ENCODE results near the gene SPIN1. TPM values are rescaled to one million over a fixed set of nuclear protein-coding genes. Genes with fewer than 3 reads are reported as not detected.

SPIN1 gene
- total and polyA plus RNA-seq, 2 of the 8 experiments (the other 6 are each of a cell fraction or from before 2014, with no cell fraction given) = 69.9 to 139 TPM

DNA sequence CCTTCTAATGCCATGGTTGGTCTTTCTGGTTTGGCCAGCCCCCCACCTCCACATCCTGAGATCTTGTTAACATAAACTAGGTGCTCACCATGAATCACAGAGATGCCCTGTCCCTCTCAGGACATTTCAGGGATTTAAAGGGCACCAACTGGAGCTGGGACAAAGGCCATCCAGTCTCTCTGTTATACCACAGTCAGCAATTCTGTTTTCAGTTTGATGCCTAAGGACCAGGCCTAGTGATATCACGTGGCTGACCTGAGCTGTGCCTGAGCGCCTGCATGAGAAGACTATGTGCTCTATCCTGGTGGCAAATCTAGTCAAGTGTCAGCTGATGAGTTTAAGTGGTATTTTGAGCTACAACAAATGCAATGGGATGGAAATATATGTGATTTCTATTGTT is 26.1 kb downstream of the SPIN1 start:
- H3K23ac ChIP-seq (ENCODE audit: insufficient read length) = no peak overlapping the region
- POLR2A ChIA-PET (ENCODE audit: partially characterized antibody) = interaction anchor here (1.1 to 1.8 kb wide), 5 partner anchors 10 to 26 kb away, joined by 3 to 6 read pairs (median 3); partner anchors contain the start of gene SPIN1
- H3K14ac ChIP-seq (ENCODE audit: insufficient read length) = no peak overlapping the region
- peaks cover 0 to 22% (median 6%) of the 10 kb centered on the region in 4 experiments; a peak in 4 of 8 replicates for H3K36me3 ChIP-seq (ENCODE audit: control insufficient read depth in 2 of 4, insufficient read depth in 4 of 4, low read length in 3 of 4)
- DNase-seq (ENCODE audit: low read depth in 1 of 2, low spot score in 2 of 2) (no peak), FAIRE-seq (no peak)
- no peak overlapping the region for H4K8ac ChIP-seq (ENCODE audit: extremely low read depth, insufficient read depth, low read length)
- 91% methylated on average over 2 of the region's 2 CpGs; no CpG with 5 or more reads in 1 of the 2 experiments for WGBS, 2 experiments (ENCODE audit: extremely low coverage in 1 of 2, insufficient coverage in 1 of 2, insufficient read length in 1 of 2, insufficient replicate concordance in 2 of 2, low coverage in 1 of 2, low lambda C conversion rate in 2 of 2, missing lambda C conversion rate in 1 of 2)
- CTCF ChIA-PET (ENCODE audit: partially characterized antibody) = interaction anchor here (1.3 to 1.7 kb wide), 5 partner anchors 11 to 118 kb away, joined by 3 to 6 read pairs (median 4); no protein-coding TSS in a partner anchor
- no peaks in the 10 kb centered on the region for H4K20me1 ChIP-seq (replicated peaks in 1 of 2; ENCODE audit: control insufficient read depth in 1 of 2, insufficient read depth in 2 of 2, low read length in 2 of 2)
- H3K18ac ChIP-seq (ENCODE audit: extremely low read depth, low read length) = no peak overlapping the region
- no peak overlapping the region for H4K5ac ChIP-seq (ENCODE audit: insufficient read length, low read depth, low read length)
- no peak overlapping the region for H2BK20ac ChIP-seq (ENCODE audit: low read length)
- no peak overlapping the region for H2AFZ ChIP-seq (ENCODE audit: low read length)
- H3K79me2 ChIP-seq (ENCODE audit: control insufficient read depth in 1 of 2, insufficient read depth in 2 of 2, low read length in 2 of 2) = peaks cover 32 to 97% of the 10 kb centered on the region in 2 experiments
- H2AK5ac ChIP-seq (ENCODE audit: low read depth, low read length) = no peak overlapping the region
- H3K23me2 ChIP-seq (ENCODE audit: low read depth, low read length) = no peaks in the 10 kb centered on the region
- no peak overlapping the region for H3K4me2 ChIP-seq (ENCODE audit: insufficient read depth in 1 of 2, low read depth in 2 of 2, low read length in 2 of 2)
- peaks cover 12 to 16% of the 10 kb centered on the region in 2 experiments for H3K9me3 ChIP-seq (ENCODE audit: insufficient read depth in 2 of 2, low read depth in 1 of 2, low read length in 1 of 2)
- H3K4me1 ChIP-seq (replicated peaks in 1 of 4; ENCODE audit: control insufficient read depth in 3 of 4, insufficient read depth in 4 of 4, low read length in 3 of 4) = peaks cover 2 to 10% (median 5%) of the 10 kb centered on the region in 4 experiments; a peak in 6 of 7 replicates
- H3K4me3 ChIP-seq (ENCODE audit: extremely low read depth in 1 of 4, insufficient read depth in 2 of 4, low read depth in 3 of 4, low read length in 4 of 4) = no peak overlapping the region; a peak in 1 of 8 replicates
- H4K91ac ChIP-seq (replicated peaks; ENCODE audit: insufficient read length, low read length) = no peak overlapping the region
- H3K27ac ChIP-seq (ENCODE audit: low read depth, low read length) = no peak overlapping the region
- no peak overlapping the region for H2BK12ac ChIP-seq (ENCODE audit: low read depth, low read length)
- no peak overlapping the region for H2BK5ac ChIP-seq (ENCODE audit: low read depth, low read length)
- no peaks in the 10 kb centered on the region; the same call in 1 of the 2 replicates for H3K79me1 ChIP-seq (ENCODE audit: low read depth, low read length)
- no peak overlapping the region for H2BK15ac ChIP-seq (ENCODE audit: low read length)
- H2BK120ac ChIP-seq (replicated peaks; ENCODE audit: low read depth, low read length) = no peak overlapping the region
- no peak overlapping the region for H3K9ac ChIP-seq (replicated peaks in 1 of 4; ENCODE audit: extremely low read depth in 1 of 4, low read depth in 3 of 4, low read length in 3 of 4)
- no peak overlapping the region for H3K4ac ChIP-seq (replicated peaks; ENCODE audit: insufficient read length, low read depth, low read length)
- no peaks in the 10 kb centered on the region for H3K27me3 ChIP-seq (replicated peaks in 1 of 4; ENCODE audit: control insufficient read depth in 3 of 4, extremely low read depth in 1 of 4, insufficient read depth in 3 of 4, low read length in 3 of 4)
- no peak overlapping the region for H3K56ac ChIP-seq (replicated peaks; ENCODE audit: insufficient read length, low read depth, low read length)
- no peak for TF ChIP-seq FOSL1 (IDR thresholded peaks at IDR 0.05; ENCODE audit: insufficient read depth, low read depth, low read length)
- no peak for TF ChIP-seq BACH1 (IDR thresholded peaks at IDR 0.05; ENCODE audit: low read length)
- TF ChIP-seq BCL11A (IDR thresholded peaks at IDR 0.05; ENCODE audit: low read depth in 2 of 2, low read length in 2 of 2) = no peak
- no peak for TF ChIP-seq POLR2A (IDR thresholded peaks at IDR 0.05; ENCODE audit: control extremely low read depth in 1 of 2, low read depth in 2 of 2, low read length in 2 of 2)
- no peak for TF ChIP-seq SIN3A (conservative IDR thresholded peaks at IDR 0.05 in 1 of 2, IDR thresholded peaks at IDR 0.05 in 1 of 2; ENCODE audit: low read depth in 1 of 2, low read length in 2 of 2)
- TF ChIP-seq JUN (IDR thresholded peaks at IDR 0.05; ENCODE audit: low read depth, low read length) = no peak
- no peak for TF ChIP-seq SP1 (IDR thresholded peaks at IDR 0.05; ENCODE audit: low read depth, low read length)
- TF ChIP-seq TAF1 (IDR thresholded peaks at IDR 0.05; ENCODE audit: low read depth, low read length) = no peak
- no peak for TF ChIP-seq SIRT6 (IDR thresholded peaks at IDR 0.05; ENCODE audit: low read length)
- no peak for TF ChIP-seq POU5F1 (IDR thresholded peaks at IDR 0.05; ENCODE audit: low read depth, low read length)
- TF ChIP-seq PHF8 (conservative IDR thresholded peaks at IDR 0.05; ENCODE audit: low read depth, low read length) = no peak
- no peak for TF ChIP-seq TBP (IDR thresholded peaks at IDR 0.05; ENCODE audit: low read depth, low read length)
- no peak for TF ChIP-seq EZH2 (IDR thresholded peaks at IDR 0.05; ENCODE audit: low read depth, low read length, severe bottlenecking)
- no peak for TF ChIP-seq HDAC2 (IDR thresholded peaks at IDR 0.05; ENCODE audit: borderline replicate concordance in 1 of 2, low read depth in 2 of 2, low read length in 2 of 2)
- TF ChIP-seq CREB1 (IDR thresholded peaks at IDR 0.05) = no peak
